GM12873 (cell line): Measurements from ENCODE around the gene AGBL2.

Experiments
- TF ChIP-seq, protein P1 (sequence below): IDR thresholded peaks from 2 replicates; pipeline ENCODE4 v1.5.1; 2012; ENCODE audit warnings: low read depth, mild to moderate bottlenecking, moderate library complexity, low read length, control low read depth; ENCODE audit not compliant: insufficient read depth; ENCODE audit errors: missing control alignments

Gene AGBL2, protein sequence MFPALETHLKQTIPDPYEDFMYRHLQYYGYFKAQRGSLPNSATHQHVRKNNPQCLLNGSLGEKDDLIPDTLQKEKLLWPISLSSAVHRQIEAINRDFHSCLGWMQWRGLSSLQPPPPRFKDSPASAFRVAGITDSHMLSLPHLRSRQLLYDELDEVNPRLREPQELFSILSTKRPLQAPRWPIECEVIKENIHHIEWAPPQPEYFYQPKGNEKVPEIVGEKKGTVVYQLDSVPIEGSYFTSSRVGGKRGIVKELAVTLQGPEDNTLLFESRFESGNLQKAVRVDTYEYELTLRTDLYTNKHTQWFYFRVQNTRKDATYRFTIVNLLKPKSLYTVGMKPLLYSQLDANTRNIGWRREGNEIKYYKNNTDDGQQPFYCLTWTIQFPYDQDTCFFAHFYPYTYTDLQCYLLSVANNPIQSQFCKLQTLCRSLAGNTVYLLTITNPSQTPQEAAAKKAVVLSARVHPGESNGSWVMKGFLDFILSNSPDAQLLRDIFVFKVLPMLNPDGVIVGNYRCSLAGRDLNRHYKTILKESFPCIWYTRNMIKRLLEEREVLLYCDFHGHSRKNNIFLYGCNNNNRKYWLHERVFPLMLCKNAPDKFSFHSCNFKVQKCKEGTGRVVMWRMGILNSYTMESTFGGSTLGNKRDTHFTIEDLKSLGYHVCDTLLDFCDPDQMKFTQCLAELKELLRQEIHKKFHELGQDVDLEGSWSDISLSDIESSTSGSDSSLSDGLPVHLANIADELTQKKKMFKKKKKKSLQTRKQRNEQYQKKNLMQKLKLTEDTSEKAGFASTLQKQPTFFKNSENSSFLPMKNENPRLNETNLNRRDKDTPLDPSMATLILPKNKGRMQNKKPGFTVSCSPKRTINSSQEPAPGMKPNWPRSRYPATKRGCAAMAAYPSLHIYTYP

GRCh38 chr11:47715082-47715669 lies at the start of gene AGBL2:
AGBL2 (minus strand) TSS chr11:47715369; CDS start chr11:47714650, 719 bp downstream.
- TF ChIP-seq, protein P1, sequence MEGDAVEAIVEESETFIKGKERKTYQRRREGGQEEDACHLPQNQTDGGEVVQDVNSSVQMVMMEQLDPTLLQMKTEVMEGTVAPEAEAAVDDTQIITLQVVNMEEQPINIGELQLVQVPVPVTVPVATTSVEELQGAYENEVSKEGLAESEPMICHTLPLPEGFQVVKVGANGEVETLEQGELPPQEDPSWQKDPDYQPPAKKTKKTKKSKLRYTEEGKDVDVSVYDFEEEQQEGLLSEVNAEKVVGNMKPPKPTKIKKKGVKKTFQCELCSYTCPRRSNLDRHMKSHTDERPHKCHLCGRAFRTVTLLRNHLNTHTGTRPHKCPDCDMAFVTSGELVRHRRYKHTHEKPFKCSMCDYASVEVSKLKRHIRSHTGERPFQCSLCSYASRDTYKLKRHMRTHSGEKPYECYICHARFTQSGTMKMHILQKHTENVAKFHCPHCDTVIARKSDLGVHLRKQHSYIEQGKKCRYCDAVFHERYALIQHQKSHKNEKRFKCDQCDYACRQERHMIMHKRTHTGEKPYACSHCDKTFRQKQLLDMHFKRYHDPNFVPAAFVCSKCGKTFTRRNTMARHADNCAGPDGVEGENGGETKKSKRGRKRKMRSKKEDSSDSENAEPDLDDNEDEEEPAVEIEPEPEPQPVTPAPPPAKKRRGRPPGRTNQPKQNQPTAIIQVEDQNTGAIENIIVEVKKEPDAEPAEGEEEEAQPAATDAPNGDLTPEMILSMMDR: no peak

- TF ChIP-seq, protein P1: no peak
Measured at GRCh38 chr11:47756208-47756607, 41.0 kb upstream of the AGBL2 start.

DNA sequence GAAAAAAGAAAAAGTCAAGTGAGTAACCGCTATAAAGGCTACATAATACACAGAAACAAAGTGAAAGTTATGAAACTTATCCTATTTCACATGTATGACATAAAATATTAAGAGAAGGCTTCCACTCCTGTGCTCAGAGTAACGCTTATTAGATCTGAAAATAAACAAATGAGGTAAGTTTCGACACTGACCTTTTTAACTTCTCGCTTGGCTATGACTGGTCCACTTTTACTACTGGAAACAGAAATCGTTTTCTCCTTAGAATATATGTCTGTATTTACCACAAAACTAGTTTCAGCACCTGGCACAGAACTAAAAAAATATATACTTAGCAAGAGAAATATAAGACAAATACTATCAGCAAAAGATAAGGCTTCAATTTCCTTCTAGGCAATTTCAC lies 35.6 kb upstream of the AGBL2 start:
- TF ChIP-seq, protein P1: no peak

DNA sequence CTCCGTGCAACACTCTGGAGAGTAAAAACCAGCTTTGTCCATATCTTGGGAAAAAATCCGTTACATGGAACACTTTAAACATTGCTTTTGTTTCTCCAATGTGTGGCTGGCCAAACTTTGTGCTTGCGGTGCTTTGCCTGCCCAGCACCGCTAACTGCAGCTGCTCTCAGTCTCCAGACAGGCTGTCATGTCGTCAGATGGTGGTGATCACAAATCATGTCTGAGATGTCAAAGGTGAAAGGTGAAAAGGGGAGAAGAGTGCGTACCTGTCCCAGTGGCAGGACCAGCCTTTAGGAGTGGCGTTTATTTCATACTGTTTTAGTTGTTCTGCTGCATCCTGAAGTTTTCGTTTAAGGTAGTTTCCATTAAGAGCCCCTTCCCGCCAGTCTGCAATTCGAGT lies 17.1 kb upstream of the AGBL2 start:
- TF ChIP-seq, protein P1: no peak

- TF ChIP-seq, protein P1: no peak
Measured at GRCh38 chr11:47731475-47731874, 16.3 kb upstream of the AGBL2 start.

DNA sequence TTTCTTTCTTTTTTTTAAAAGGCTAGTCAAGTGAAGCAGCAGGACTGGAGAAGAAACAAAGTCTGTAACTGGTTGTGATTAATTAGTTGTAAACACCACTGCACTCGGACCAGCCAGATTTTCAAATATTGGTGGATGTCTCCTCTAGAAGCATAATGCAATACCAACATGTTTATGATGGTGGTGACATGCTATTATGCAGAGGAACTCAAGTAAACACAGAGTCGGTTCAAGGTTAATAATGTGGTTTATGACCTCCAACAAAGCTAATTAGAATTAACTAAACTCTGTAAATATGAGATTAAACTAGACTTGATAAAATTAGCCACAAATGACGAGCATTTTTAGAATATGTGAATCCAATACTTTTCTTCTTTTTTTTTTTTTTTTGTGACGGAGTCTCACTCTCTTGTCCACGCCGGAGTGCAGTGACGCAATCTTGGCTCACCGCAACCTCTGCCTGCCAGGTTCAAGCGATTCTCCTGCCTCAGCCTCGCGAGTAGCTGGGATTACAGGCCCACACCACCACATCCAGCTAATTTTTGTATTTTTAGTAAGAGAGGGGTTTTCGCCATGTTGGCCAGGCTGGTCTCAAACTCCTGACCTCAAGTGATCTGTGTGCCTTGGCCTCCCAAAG lies 11.8 kb upstream of the AGBL2 start:
- TF ChIP-seq, protein P1: no peak
